CD4-positive, alpha-beta T cell treated with Interleukin-12 subunit alpha and Interleukin-12 subunit beta, for 1 hour (primary cell): Measurements from ENCODE around the gene ESYT2.
"Not testable (repeated sequence)": the region's sequence is repeated elsewhere in the genome, so short reads cannot be mapped to it uniquely, and the experiment has no call there.

Experiments
- DNase-seq: peaks from one replicate; pipeline ENCODE4 v3.0.0-alpha.2; 2020

Gene ESYT2

DNA sequence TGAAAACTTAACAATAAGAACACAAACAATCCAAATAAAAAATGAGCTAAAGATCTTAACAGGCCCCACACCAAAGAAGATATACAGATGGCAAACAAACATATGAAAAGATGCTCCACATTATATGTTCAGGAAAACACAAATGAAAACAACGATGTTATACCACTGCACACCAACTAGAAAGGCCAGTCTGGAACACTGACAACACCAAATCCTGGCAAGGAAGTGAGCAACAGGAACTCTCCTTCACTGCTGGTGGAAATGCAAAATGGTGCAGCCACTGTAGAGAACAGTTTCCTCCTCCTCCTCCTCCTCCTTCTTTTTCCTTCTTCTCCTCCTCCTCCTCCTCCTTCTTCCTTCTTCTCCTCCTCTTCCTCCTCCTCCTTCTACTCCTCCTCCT, 112.5 kb downstream of the ESYT2 start:
- DNase-seq = no peak

DNA sequence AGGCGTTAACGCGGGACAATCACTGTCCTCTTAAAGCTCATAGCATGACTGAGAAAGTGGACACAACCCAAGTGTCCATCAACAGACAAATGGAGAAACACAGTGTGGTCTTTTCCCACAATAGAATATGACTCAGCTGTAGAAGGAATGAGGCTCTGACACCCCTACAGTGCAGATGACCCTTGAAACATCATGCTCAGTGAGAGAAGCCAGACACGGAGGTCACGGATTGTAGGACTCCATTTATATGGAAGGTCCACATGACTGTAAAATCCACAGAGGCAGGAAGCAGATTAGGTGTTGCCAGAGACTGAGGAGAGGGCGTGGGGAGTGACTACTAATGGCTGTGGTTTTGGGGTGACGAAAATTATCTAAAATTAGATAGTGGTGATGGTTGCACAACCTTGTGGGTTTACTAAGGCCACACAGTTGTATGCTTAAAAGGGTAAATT, 118.6 kb downstream of the ESYT2 start:
- peak; percentile 26 for DNase-seq

DNA sequence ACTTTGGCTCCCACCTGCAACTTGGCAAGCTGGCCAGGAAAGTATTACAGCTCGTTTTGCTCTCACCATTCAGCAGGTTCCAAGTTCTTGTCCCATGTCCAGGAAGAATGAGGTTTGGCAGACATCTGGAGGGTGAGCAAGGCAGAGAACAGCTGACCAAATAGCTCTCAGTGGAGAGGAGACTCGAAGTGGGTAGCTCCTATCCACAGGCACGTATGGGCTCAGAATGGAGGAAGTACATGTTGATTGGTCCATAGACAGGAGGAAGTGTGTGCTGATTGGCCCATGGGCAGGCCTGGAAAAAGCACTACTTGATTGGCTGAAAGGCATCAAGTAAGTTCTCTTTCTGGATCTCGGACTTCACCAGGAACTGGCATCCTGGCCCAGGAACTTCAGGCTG, 121.7 kb downstream of the ESYT2 start:
- DNase-seq = no peak

DNA sequence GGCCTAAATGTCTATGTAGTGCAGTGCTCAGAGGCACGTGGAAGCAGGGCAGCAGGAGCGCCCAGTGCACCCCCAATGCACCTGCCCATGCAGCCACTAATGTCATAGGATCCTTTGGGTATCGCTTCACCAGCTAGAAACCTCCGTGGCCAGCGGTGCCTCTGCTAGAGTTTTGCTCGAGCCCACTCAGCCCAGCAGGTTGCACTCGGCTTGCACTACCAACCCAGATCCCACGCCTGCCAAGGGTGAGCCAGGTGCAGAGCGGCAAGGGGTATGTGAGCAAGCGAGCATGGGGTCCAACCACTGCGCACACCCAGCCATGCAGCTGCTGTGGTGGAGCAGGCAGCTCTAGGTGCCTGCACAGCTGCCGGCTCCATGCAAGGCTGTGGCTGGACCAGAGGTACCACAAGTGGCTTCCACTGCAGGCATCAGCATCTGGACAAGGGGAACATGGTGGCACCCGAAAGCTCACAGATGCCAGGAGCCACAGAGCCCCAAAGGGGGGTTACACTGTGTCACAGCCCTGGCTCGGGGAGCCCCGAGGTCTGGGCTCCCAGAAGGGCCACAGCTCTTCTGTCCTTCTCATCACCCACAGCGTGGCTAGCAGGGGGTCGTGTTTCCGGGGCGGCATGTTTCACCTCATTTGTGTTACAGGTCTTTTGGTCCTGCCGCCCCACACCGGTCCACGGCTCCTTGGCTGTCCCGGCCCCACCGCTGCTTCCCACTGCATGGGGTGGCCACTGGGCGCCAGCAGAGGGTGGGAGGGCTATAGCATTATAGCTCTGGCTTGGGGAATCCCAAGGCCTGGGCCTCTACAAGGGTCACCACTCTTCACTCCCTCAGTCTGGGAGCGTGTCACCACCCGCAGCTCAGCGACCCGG, 122.4 kb downstream of the ESYT2 start:
- no peak for DNase-seq

DNA sequence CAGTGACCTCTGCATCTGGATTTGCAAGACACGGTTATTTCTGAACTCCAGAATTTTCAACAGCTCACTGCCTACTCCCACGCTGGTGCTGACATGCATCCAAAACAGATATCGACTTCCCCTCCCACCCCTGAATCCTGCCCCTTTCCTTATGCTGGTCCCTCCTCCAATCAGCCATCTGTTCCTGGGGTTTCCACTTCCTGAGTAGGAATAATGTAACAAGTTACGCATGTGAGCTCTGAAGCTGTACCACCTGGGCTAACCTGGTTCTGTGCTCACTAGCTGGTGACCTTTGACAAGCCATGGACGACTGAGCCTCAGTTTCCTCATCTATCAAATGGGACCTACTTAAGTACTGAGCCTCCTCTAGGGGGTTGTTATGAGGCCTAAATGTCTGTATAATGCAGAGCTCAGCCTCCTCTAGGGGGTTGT, 123.0 kb downstream of the ESYT2 start:
- no peak for DNase-seq

GRCh38 chr7:158705234-158705850, 124.0 kb downstream of the ESYT2 start:
- DNase-seq = no peak

DNA sequence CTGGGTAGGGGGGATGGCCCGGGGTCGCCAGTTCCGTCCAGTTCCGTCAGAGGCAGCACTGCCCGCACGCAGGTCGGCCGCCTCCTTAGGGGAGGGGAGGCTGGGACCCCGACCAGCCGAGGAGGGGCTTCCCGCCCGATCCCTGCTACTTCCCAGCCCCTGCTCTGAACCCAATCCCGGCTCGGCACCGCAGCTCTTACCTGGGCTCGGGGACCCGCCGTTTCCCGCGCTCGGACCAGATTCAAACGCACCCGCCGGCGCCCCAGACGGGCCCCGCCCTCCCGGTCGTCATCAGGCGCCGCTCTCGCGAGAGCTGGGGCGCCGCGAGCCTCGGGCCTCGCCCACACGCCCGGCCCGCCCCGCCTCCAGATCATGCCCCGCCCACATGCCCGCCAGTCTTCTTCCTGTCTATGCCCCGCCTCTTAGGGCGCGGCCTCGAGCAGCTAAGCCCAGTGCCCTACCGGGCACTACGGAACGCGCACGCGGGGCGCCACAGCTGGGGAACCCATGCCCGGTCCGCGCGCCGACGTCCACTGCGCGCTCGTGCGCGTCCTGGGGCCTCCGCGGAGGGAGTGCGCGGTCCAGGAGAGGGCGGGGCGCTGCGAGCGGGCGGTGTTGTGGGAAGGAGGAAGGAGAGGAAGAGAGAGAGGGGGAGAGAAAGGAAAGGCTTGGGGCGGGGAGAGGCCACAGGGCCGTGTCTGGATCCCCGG, 124.6 kb downstream of the ESYT2 start, which contains the start of gene NCAPG2:
Gene NCAPG2 (minus strand): TSS at position 281 of the 710 bp plus-strand sequence. CDS start 2,905 bp downstream, outside the sequence.
- DNase-seq = peak; percentile 98

DNA sequence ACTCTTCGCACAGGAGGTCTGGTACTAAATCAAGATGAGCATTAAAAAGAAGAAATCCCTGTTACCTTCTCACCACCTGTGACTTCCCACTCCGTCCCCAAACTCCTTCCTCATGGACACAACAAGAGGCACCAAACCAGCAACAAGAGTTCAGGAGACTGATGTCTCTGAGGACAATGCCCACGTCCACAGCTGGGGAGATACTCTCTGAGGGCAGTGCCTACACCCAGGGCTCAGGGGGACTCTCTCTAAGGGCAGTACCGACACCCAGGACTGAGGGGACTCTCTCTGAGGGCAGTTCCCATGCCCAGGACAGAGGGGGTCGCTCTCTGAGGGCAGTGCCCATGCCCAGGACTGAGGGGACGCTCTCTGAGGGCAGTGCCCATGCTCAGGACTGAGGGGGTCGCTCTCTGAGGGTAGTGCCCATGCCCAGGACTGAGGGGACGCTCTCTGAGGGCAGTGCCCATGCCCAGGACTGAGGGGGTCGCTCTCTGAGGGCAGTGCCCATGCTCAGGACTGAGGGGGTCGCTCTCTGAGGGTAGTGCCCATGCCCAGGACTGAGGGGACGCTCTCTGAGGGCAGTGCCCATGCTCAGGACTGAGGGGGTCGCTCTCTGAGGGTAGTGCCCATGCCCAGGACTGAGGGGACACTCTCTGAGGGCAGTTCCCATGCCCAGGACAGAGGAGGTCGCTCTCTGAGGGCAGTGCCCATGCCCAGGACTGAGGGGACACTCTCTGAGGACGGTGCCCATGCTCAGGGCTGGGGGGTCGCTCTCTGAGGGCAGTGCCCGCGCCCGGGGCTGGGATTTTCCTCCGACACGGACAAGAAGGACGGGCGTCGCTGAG, 125.4 kb downstream of the ESYT2 start:
- DNase-seq = not testable (repeated sequence)

GRCh38 chr7:158702944-158703343, 126.4 kb downstream of the ESYT2 start:
- DNase-seq = no peak

DNA sequence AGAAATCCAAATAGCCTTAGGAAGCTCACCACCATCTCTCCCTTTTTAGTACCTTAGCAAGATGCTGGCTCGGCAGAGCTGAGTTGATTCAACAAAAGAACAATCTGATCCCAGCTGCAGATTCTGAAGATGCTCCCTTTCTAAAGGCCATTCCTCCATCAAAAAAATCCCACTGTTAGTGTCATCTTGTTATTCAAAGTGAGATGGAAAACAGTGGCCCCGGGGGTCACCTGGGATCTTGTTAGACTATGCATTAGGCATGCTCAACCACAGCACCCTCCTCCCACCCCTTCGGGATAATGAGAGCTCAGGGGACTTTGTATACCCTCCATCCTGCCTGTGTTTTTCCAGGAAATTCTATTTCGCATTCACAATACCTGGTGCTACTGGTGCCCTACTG, 127.1 kb downstream of the ESYT2 start:
- no peak for DNase-seq

GRCh38 chr7:158700008-158700407, 129.3 kb downstream of the ESYT2 start:
- DNase-seq = no peak

DNA sequence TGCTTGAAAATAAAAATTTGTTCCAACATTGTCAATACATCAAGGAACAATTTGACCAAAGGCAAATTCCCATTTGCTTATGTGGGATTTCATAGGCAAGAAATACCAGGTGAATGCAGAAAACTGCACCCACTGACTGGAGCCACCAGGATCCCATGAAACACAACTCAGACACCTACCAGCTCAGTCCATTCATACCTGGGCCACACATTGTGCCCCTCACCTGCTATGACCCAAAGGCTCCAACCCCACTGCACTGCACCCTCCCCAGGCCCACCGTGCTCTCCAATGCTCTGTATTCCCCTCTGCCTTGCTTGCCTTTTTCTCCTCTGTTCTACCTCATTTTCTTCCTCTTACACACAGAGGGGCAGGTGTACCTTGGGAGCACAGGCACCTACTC, 130.0 kb downstream of the ESYT2 start:
- DNase-seq = no peak

- no peak for DNase-seq
Measured at GRCh38 chr7:158698657-158699195, 130.6 kb downstream of the ESYT2 start.

DNA sequence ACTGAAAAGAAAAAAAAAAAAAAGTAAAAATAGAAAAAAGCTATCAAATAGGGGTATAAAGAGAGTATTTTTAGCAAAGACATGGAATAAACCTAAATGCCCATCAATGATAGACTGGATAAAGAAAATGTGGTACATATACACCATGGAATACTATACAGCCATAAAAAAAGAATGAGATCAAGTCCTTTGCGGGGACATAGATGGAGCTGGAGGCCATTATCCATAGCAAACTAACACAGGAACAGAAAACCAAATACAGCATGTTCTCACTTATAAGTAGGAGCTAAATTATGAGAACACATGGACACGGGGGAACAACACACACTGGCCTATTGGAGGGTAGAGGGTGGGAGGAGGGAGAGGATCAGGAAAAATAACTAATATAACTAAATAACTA, 131.7 kb downstream of the ESYT2 start:
- not testable (repeated sequence) for DNase-seq

- DNase-seq = peak; percentile 71
Measured at GRCh38 chr7:158695726-158696452, 133.4 kb downstream of the ESYT2 start.

GRCh38 chr7:158695056-158695455, 134.3 kb downstream of the ESYT2 start:
- no peak for DNase-seq

DNA sequence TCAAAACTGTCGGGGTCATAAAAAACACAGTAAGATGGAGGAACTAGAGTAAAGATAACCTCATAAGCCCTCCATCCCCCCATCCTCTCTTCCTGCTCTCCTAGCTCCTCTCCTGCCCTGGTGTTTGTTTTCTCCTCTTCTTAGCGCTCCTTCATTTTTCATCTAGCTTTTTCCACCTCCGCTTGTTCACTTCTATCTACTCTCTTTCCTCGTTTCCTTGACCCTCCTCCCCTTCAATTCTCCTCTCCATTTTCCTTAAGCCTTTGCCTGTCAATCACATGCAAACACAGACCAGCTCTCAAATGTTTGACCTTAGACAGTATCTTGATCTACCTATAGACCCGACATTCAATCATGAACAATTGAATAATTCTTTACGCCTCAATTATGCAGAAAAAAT, 134.7 kb downstream of the ESYT2 start:
- no peak for DNase-seq

GRCh38 chr7:158689488-158689887, 139.8 kb downstream of the ESYT2 start:
- DNase-seq = no peak

DNA sequence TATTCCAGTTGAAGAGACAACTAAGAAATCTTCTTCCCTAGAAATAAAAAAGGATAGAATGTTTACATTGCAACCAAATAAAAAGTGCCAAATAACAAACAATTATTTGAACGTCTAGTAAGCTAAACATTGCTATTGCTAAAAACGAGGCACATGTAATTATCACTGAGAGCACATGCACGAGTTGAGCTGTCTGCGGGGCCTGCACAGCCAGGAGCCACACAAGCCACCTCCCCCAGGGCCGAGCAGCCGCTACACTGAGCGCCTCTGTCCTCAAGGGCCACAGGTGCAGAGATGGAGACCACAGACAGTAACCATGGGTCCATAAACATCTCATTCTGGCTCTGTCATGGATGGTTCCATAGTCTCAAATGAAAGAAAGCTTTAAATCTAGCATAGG, 141.9 kb downstream of the ESYT2 start:
- no peak for DNase-seq

GRCh38 chr7:158685693-158686092, 143.6 kb downstream of the ESYT2 start:
- no peak for DNase-seq

DNA sequence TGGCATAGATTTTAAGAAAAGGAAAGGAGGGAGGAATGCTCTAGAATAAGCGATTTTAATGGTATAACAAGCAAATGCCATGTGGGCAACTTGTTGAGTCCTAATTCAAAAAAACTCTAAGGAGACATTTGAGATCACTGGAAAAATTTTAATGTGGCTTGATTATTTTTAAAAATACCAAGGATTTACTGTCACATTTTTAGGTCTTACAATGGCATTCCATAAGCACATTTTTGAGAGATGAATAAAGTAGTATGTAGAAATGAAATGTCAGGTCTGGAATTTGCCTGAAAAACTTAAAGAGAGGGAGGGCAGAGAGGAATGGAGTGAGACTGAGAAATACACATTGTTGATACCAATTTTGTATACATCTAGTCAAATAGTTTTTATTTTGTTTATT, 145.0 kb downstream of the ESYT2 start:
- no peak for DNase-seq

DNA sequence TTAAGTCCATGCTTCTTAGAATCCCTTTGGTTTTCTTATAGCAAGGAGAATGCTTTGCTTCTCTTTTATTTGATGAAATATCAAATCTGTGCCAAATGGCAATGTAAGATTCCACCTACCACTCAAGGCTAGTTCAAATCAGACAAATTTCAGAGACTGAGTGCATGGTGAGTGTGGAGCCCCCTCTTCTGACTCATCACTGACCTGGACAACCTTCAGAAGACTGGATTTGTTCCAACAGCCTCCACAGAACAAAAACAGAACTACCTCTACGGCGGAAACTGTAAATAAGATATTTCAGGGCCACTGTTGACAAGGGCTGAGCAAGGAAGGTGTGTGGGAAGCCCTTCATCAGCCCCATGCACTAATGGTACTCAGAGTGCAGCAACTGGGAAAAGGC, 145.8 kb downstream of the ESYT2 start:
- DNase-seq = no peak
